ENCODE data around the gene ALG3.
A peak's percentile ranks its signal among the peaks of the same experiment; 100 is the strongest.

The ALG3 gene

GRCh38 chr3:184291044-184291737, 42.4 kb upstream of the ALG3 start:
- no peaks in the 10 kb centered on the region for H3K36me3 ChIP-seq (ENCODE audit: low read depth)
- no peak for TF ChIP-seq CTCF (IDR thresholded peaks at IDR 0.05; ENCODE audit: poor library complexity, severe bottlenecking)
- H3K4me1 ChIP-seq (ENCODE audit: insufficient read depth, poor library complexity, severe bottlenecking): no peaks in the 10 kb centered on the region
- H3K9me3 ChIP-seq (ENCODE audit: severe bottlenecking): no peaks in the 10 kb centered on the region
- no peak for DNase-seq (ENCODE audit: low spot score)
- H3K4me3 ChIP-seq (ENCODE audit: severe bottlenecking): no peak overlapping the region
- H3K27me3 ChIP-seq (ENCODE audit: insufficient read depth, poor library complexity, severe bottlenecking): no peaks in the 10 kb centered on the region
- no peak overlapping the region for H3K27ac ChIP-seq (ENCODE audit: poor library complexity, severe bottlenecking)
- ATAC-seq (ENCODE audit: low read depth): no peak

- no peak for TF ChIP-seq CTCF (IDR thresholded peaks at IDR 0.05; ENCODE audit: poor library complexity, severe bottlenecking)
- H3K4me3 ChIP-seq (ENCODE audit: severe bottlenecking): no peak overlapping the region
- ATAC-seq (ENCODE audit: low read depth): no peak
- no peak overlapping the region for H3K27ac ChIP-seq (ENCODE audit: poor library complexity, severe bottlenecking)
- H3K36me3 ChIP-seq (ENCODE audit: low read depth): no peaks in the 10 kb centered on the region
- H3K4me1 ChIP-seq (ENCODE audit: insufficient read depth, poor library complexity, severe bottlenecking): no peaks in the 10 kb centered on the region
- no peaks in the 10 kb centered on the region for H3K9me3 ChIP-seq (ENCODE audit: severe bottlenecking)
- DNase-seq (ENCODE audit: low spot score): no peak
- H3K27me3 ChIP-seq (ENCODE audit: insufficient read depth, poor library complexity, severe bottlenecking): no peaks in the 10 kb centered on the region
Measured at GRCh38 chr3:184290331-184290730, 41.6 kb upstream of the ALG3 start.

- DNase-seq (ENCODE audit: low spot score): no peak
- Histone ChIP-seq H3K27me3 (ENCODE audit: insufficient read depth, poor library complexity, severe bottlenecking) (no peaks in the 10 kb centered on the region), H3K9me3 (ENCODE audit: severe bottlenecking) (no peaks in the 10 kb centered on the region), H3K36me3 (ENCODE audit: low read depth) (no peaks in the 10 kb centered on the region), H3K4me3 (ENCODE audit: severe bottlenecking) (no peak overlapping the region), H3K27ac (ENCODE audit: poor library complexity, severe bottlenecking) (no peak overlapping the region), H3K4me1 (ENCODE audit: insufficient read depth, poor library complexity, severe bottlenecking) (no peaks in the 10 kb centered on the region)
- TF ChIP-seq CTCF (IDR thresholded peaks at IDR 0.05; ENCODE audit: poor library complexity, severe bottlenecking): peak; percentile 83
- peak; percentile 73 for ATAC-seq (ENCODE audit: low read depth)
Measured at GRCh38 chr3:184289426-184289938, 40.7 kb upstream of the ALG3 start.

GRCh38 chr3:184284696-184285095, 35.9 kb upstream of the ALG3 start:
- Histone ChIP-seq H3K27me3 (ENCODE audit: insufficient read depth, poor library complexity, severe bottlenecking) (no peaks in the 10 kb centered on the region), H3K36me3 (ENCODE audit: low read depth) (no peaks in the 10 kb centered on the region), H3K4me1 (ENCODE audit: insufficient read depth, poor library complexity, severe bottlenecking) (no peaks in the 10 kb centered on the region), H3K9me3 (ENCODE audit: severe bottlenecking) (no peaks in the 10 kb centered on the region), H3K27ac (ENCODE audit: poor library complexity, severe bottlenecking) (no peak overlapping the region), H3K4me3 (ENCODE audit: severe bottlenecking) (no peak overlapping the region)
- peak; percentile 29 for TF ChIP-seq CTCF (IDR thresholded peaks at IDR 0.05; ENCODE audit: poor library complexity, severe bottlenecking)
- peak; percentile 58; the same call in 2 of the 3 replicates for ATAC-seq (ENCODE audit: low read depth)
- no peak for DNase-seq (ENCODE audit: low spot score)

- ATAC-seq (ENCODE audit: low read depth): no peak
- H3K4me3 ChIP-seq (ENCODE audit: severe bottlenecking): no peak overlapping the region
Measured at GRCh38 chr3:184283681-184284080, 34.9 kb upstream of the ALG3 start.

More at GRCh38 chr3:184283681-184284080, 34.9 kb upstream of the ALG3 start:
- no peaks in the 10 kb centered on the region for H3K36me3 ChIP-seq (ENCODE audit: low read depth)
- H3K9me3 ChIP-seq (ENCODE audit: severe bottlenecking): no peaks in the 10 kb centered on the region
- no peaks in the 10 kb centered on the region for H3K27me3 ChIP-seq (ENCODE audit: insufficient read depth, poor library complexity, severe bottlenecking)
- TF ChIP-seq CTCF (IDR thresholded peaks at IDR 0.05; ENCODE audit: poor library complexity, severe bottlenecking): no peak
- H3K27ac ChIP-seq (ENCODE audit: poor library complexity, severe bottlenecking): no peak overlapping the region
- no peak for DNase-seq (ENCODE audit: low spot score)
- H3K4me1 ChIP-seq (ENCODE audit: insufficient read depth, poor library complexity, severe bottlenecking): no peaks in the 10 kb centered on the region

All from RWPE2 (cell line).